Endodermal cell (in vitro differentiated cells): Measurements from ENCODE around the gene PCYOX1L. TPM values are rescaled to one million over a fixed set of nuclear protein-coding genes. Genes with fewer than 3 reads are reported as not detected.
A peak's percentile ranks its signal among the peaks of the same experiment; 100 is the strongest.

Source experiments
- DNase-seq: peaks from one replicate; pipeline ENCODE4 v3.0.0-alpha.2; 2017
- H3K27ac ChIP-seq: 2 replicates; pipeline ENCODE4 v1.5.1; 2013; ENCODE audit warnings: mild to moderate bottlenecking, low read depth, low read length, moderate library complexity
- H3K27me3 ChIP-seq: 2 replicates; pipeline ENCODE4 v1.6.1; 2013; ENCODE audit warnings: mild to moderate bottlenecking, low read length, moderate library complexity; ENCODE audit not compliant: insufficient read depth, control insufficient read depth, poor library complexity, severe bottlenecking
- H3K36me3 ChIP-seq: 2 replicates; pipeline ENCODE4 v1.7.0; 2013; ENCODE audit warnings: mild to moderate bottlenecking, low read length, moderate library complexity; ENCODE audit not compliant: control insufficient read depth, insufficient read depth
- H3K4me1 ChIP-seq: one replicate; pipeline ENCODE4 v1.7.0; 2013; ENCODE audit warnings: low read length; ENCODE audit not compliant: control insufficient read depth, insufficient read depth
- H3K4me3 ChIP-seq: 2 replicates; pipeline ENCODE4 v1.5.1; 2013; ENCODE audit warnings: mild to moderate bottlenecking, low read length, moderate library complexity
- H3K9ac ChIP-seq: 2 replicates; pipeline ENCODE4 v1.6.1; 2013; ENCODE audit warnings: mild to moderate bottlenecking, low read length, moderate library complexity; ENCODE audit not compliant: poor library complexity, severe bottlenecking; ENCODE audit errors: extremely low read depth
- H3K9me3 ChIP-seq: 2 replicates; pipeline ENCODE4 v1.6.1; 2013; ENCODE audit warnings: mild to moderate bottlenecking, low read length, moderate library complexity; ENCODE audit not compliant: control insufficient read depth
- H3K27ac Mint-ChIP-seq: 2 replicates; pipeline ENCODE4 v1.8.0; 2020; ENCODE audit warnings: mixed read lengths
- H3K27me3 Mint-ChIP-seq: 2 replicates; pipeline ENCODE4 v1.8.0; 2021; ENCODE audit warnings: mild to moderate bottlenecking, mixed read lengths; ENCODE audit not compliant: insufficient read depth
- H3K36me3 Mint-ChIP-seq: 2 replicates; pipeline ENCODE4 v1.8.0; 2020; ENCODE audit warnings: low read depth, mixed read lengths
- H3K4me1 Mint-ChIP-seq: 2 replicates; pipeline ENCODE4 v1.8.0; 2020; ENCODE audit warnings: mixed read lengths
- H3K4me3 Mint-ChIP-seq: 2 replicates; pipeline ENCODE4 v1.8.0; 2020; ENCODE audit warnings: mild to moderate bottlenecking, moderate library complexity, mixed read lengths
- H3K9me3 Mint-ChIP-seq: 2 replicates; pipeline ENCODE4 v1.8.0; 2020; ENCODE audit warnings: mild to moderate bottlenecking, mixed read lengths
- WGBS, 2 experiments: methylation state at CpG; one replicate each; pipeline versions ENCODE4 v1.1.5 to v1.1.7; 2013; ENCODE audit warnings: missing lambda C conversion rate in 2 of 2, mixed read lengths in 1 of 2; ENCODE audit not compliant: insufficient coverage in 1 of 2, insufficient read length in 1 of 2; 5-methylcytosine and 5-hydroxymethylcytosine counted together
- total RNA-seq, 2 donors: library from RNA; stranded (reverse); fragmentation: NEBNext Ultra II Directional in 1 of 2; extraction: Animal tissue kit (Norgen Biotek cat#: 25700) in 1 of 2; gene quantifications; 2 replicates in 1 of 2; 3 replicates in 1 of 2; pipeline ENCODE4 v1.2.1, GENCODE V29; 2021
- TF ChIP-seq, protein P1 (sequence below): fragments of 200-600 bp; sonication (generic); conservative IDR thresholded peaks from 2 replicates; pipeline ENCODE4 v1.5.0; 2021; ENCODE audit warnings: antibody characterized with exemption, mild to moderate bottlenecking

PCYOX1L gene
- total RNA-seq, 2 donors from 2014 or later: 11.1 to 11.7 TPM

DNA sequence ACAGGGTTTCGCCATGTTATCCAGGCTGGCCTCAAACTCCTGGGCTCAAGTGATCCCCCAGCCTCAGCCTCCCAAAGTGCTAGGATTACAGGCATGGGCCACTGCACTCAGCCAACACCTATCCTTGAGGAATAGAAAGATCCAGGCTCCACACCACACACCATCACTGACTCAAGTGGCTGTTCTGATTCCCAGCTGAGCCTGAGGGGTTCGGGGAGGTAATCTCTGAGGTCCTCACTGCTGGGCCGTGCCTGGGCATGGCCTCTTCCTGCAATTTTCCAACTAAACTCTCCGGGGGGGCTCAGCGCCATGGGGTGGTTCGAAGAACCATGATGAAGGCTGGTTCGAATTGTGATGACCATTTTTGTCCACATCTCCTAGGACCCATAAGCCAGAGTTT is 52.2 kb downstream of the PCYOX1L start:
- Mint-ChIP-seq H3K27me3 (no peaks in the 10 kb centered on the region), H3K4me1 (peaks cover 30% of the 10 kb centered on the region), H3K9me3 (no peaks in the 10 kb centered on the region), H3K36me3 (no peaks in the 10 kb centered on the region), H3K27ac (no peak overlapping the region), H3K4me3 (no peak overlapping the region)
- Histone ChIP-seq H3K4me1 (peaks cover 9% of the 10 kb centered on the region), H3K27me3 (no peaks in the 10 kb centered on the region), H3K9ac (no peak overlapping the region), H3K4me3 (no peak overlapping the region), H3K36me3 (no peaks in the 10 kb centered on the region), H3K9me3 (no peaks in the 10 kb centered on the region), H3K27ac (no peak overlapping the region)
- no peak for DNase-seq
- WGBS, 2 experiments: 93 to 94% methylated on average over 5 to 7 of the region's 7 CpGs
- TF ChIP-seq, protein P1, sequence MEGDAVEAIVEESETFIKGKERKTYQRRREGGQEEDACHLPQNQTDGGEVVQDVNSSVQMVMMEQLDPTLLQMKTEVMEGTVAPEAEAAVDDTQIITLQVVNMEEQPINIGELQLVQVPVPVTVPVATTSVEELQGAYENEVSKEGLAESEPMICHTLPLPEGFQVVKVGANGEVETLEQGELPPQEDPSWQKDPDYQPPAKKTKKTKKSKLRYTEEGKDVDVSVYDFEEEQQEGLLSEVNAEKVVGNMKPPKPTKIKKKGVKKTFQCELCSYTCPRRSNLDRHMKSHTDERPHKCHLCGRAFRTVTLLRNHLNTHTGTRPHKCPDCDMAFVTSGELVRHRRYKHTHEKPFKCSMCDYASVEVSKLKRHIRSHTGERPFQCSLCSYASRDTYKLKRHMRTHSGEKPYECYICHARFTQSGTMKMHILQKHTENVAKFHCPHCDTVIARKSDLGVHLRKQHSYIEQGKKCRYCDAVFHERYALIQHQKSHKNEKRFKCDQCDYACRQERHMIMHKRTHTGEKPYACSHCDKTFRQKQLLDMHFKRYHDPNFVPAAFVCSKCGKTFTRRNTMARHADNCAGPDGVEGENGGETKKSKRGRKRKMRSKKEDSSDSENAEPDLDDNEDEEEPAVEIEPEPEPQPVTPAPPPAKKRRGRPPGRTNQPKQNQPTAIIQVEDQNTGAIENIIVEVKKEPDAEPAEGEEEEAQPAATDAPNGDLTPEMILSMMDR: no peak

DNA sequence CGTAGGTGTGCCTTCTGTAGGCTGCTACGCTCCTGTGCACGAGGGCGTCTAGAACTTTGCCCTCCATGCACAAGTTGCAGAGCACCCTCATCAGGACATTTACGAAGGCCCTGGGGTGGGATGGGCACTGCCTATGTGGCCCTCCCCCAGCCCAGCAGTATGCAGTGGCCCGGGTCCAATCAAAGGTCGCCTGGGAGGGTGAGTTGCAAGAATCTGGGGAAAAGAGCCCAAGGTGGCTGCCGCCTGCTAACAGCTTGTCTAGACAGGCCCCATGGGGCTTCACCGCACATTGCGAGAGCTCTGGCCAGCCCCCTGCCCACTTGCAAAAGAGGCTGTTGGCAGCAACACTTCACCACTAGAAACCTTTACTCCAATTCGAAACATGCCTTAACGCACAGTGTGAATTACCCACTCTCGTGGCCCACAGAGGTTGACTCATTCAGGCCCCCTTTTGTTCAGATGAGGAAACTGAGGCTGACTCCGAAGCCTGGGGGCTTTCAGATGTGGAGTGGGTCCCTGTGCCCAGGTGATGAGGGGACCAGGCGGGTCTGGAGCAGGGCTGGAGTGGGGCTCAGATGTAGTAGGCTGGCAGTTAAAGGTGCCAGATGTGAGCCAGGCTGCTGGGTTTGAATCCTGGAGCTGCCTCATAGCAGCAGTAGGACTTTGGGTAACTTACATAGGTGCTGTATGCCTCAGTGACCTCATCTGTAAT is 53.0 kb downstream of the PCYOX1L start:
- Mint-ChIP-seq H3K27me3 (no peaks in the 10 kb centered on the region), H3K36me3 (no peaks in the 10 kb centered on the region), H3K9me3 (no peaks in the 10 kb centered on the region), H3K4me3 (no peak overlapping the region), H3K4me1 (peaks cover 29% of the 10 kb centered on the region), H3K27ac (no peak overlapping the region)
- Histone ChIP-seq H3K4me1 (peaks cover 9% of the 10 kb centered on the region), H3K9me3 (no peaks in the 10 kb centered on the region), H3K9ac (no peak overlapping the region), H3K4me3 (no peak overlapping the region), H3K27ac (peak overlapping the region; percentile 18), H3K27me3 (no peaks in the 10 kb centered on the region), H3K36me3 (no peaks in the 10 kb centered on the region)
- 83 to 88% methylated on average over 2 to 15 of the region's 15 CpGs for WGBS, 2 experiments
- peak; percentile 61 for DNase-seq
- TF ChIP-seq, protein P1: no peak

- no peaks in the 10 kb centered on the region for H3K27me3 ChIP-seq
- no peaks in the 10 kb centered on the region for H3K9me3 ChIP-seq
- no peak overlapping the region for H3K4me3 ChIP-seq
- TF ChIP-seq, protein P1: no peak
- no peaks in the 10 kb centered on the region for H3K36me3 Mint-ChIP-seq
- H3K4me1 Mint-ChIP-seq: peaks cover 22% of the 10 kb centered on the region
- no peak overlapping the region for H3K4me3 Mint-ChIP-seq
- H3K36me3 ChIP-seq: no peaks in the 10 kb centered on the region
- 88% methylated on average over 5 to 9 of the region's 9 CpGs for WGBS, 2 experiments
- H3K27me3 Mint-ChIP-seq: no peaks in the 10 kb centered on the region
- DNase-seq: no peak
- H3K27ac ChIP-seq: no peak overlapping the region
- peaks cover 9% of the 10 kb centered on the region for H3K4me1 ChIP-seq
- no peak overlapping the region for H3K9ac ChIP-seq
- H3K9me3 Mint-ChIP-seq: no peaks in the 10 kb centered on the region
- no peak overlapping the region for H3K27ac Mint-ChIP-seq
Measured at GRCh38 chr5:149411738-149412519, 54.1 kb downstream of the PCYOX1L start.
